WTC11 (cell line): Measurements from ENCODE around the gene ENAM. TPM values are rescaled to one million over a fixed set of nuclear protein-coding genes. Genes with fewer than 3 reads are reported as not detected.
A peak's percentile ranks its signal among the peaks of the same experiment; 100 is the strongest.

Source experiments
- ATAC-seq: fragments of 200-7000 bp; cut with Tn5 transposase; 2 replicates; pipeline ENCODE4 v1.10.0; 2021; ENCODE audit warnings: mild to moderate bottlenecking, moderate library complexity
- CTCF ChIA-PET: fragments of 300-600 bp; sonication (Branson Sonifier 250); formaldehyde crosslinking; loops from one replicate; lab custom pipeline; 2021; ENCODE audit warnings: antibody characterized with exemption; lab: Charles Lee
- POLR2A ChIA-PET: fragments of 350-600 bp; sonication (Branson Sonifier 250); formaldehyde crosslinking; loops from one replicate; lab custom pipeline; 2021; ENCODE audit warnings: antibody characterized with exemption; lab: Charles Lee
- DNase-seq: peaks from one replicate; pipeline ENCODE4 v3.0.0; 2021; ENCODE audit warnings: low spot score
- H3K27ac Mint-ChIP-seq: 2 replicates; pipeline ENCODE4 v1.8.0; 2021; ENCODE audit warnings: mixed read lengths
- H3K27me3 Mint-ChIP-seq: 2 replicates; pipeline ENCODE4 v1.8.0; 2021; ENCODE audit warnings: low read depth, mild to moderate bottlenecking, moderate library complexity, mixed read lengths
- H3K36me3 Mint-ChIP-seq: 2 replicates; pipeline ENCODE4 v1.8.0; 2021; ENCODE audit warnings: mixed read lengths
- H3K4me1 Mint-ChIP-seq: 2 replicates; pipeline ENCODE4 v1.8.0; 2022; ENCODE audit warnings: mixed read lengths
- H3K4me3 Mint-ChIP-seq: 2 replicates; pipeline ENCODE4 v1.8.0; 2021; ENCODE audit warnings: mild to moderate bottlenecking, moderate library complexity, mixed read lengths
- H3K9me3 Mint-ChIP-seq: 2 replicates; pipeline ENCODE4 v1.8.0; 2021; ENCODE audit warnings: mixed read lengths
- ATF1 ChIP-seq: sonication (generic); formaldehyde crosslinking; IDR thresholded peaks from 2 replicates; pipeline ENCODE4 v1.8.1; 2023; ENCODE audit warnings: mild to moderate bottlenecking, moderate library complexity, missing genetic modification reagents
- CREB1 ChIP-seq: sonication (generic); formaldehyde crosslinking; IDR thresholded peaks from 2 replicates; pipeline ENCODE4 v1.8.0; 2023; ENCODE audit warnings: mild to moderate bottlenecking, missing genetic modification reagents
- CTCF ChIP-seq: fragments of 200-600 bp; IDR thresholded peaks from 2 replicates; pipeline ENCODE4 v1.8.0; 2022; ENCODE audit warnings: antibody characterized with exemption
- EMX1 ChIP-seq: fragments of 250-450 bp; sonication (Bioruptor Pico); IDR thresholded peaks from 2 replicates; pipeline ENCODE4 v1.8.0; 2021; ENCODE audit warnings: mild to moderate bottlenecking
- IRF1 ChIP-seq: sonication (generic); formaldehyde crosslinking; IDR thresholded peaks from 2 replicates; pipeline ENCODE4 v1.8.0; 2023; ENCODE audit warnings: missing genetic modification reagents
- MYBL2 ChIP-seq: sonication (generic); formaldehyde crosslinking; IDR thresholded peaks from 2 replicates; pipeline ENCODE4 v1.8.1; 2023; ENCODE audit warnings: mild to moderate bottlenecking, moderate library complexity, missing genetic modification reagents
- NFYB ChIP-seq: sonication (generic); formaldehyde crosslinking; conservative IDR thresholded peaks from 2 replicates; pipeline ENCODE4 v1.8.0; 2022; ENCODE audit warnings: low read depth, missing genetic modification reagents
- ZBTB21 ChIP-seq: sonication (generic); formaldehyde crosslinking; IDR thresholded peaks from 2 replicates; pipeline ENCODE4 v1.8.1; 2023; ENCODE audit warnings: mild to moderate bottlenecking, missing genetic modification reagents, borderline replicate concordance
- ZNF263 ChIP-seq: sonication (generic); formaldehyde crosslinking; IDR thresholded peaks from 2 replicates; pipeline ENCODE4 v1.8.1; 2022; ENCODE audit warnings: low read depth, mild to moderate bottlenecking, moderate library complexity, missing genetic modification reagents
- ZNF281 ChIP-seq: sonication (generic); formaldehyde crosslinking; IDR thresholded peaks from 2 replicates; pipeline ENCODE4 v1.8.0; 2023; ENCODE audit warnings: mild to moderate bottlenecking, missing genetic modification reagents
- total RNA-seq: library from RNA; stranded (reverse); gene quantifications from 3 replicates; pipeline ENCODE4 v1.2.3, GENCODE V29; 2021
- TF ChIP-seq, protein P1 (sequence below): fragments of 250-450 bp; sonication (Bioruptor Pico); IDR thresholded peaks from 2 replicates; pipeline ENCODE4 v1.9.0; 2021; ENCODE audit warnings: mild to moderate bottlenecking, borderline replicate concordance
- TF ChIP-seq, protein P2 (sequence below): sonication (generic); formaldehyde crosslinking; IDR thresholded peaks from 2 replicates; pipeline ENCODE4 v1.8.1; 2022; ENCODE audit warnings: low read depth, missing genetic modification reagents, borderline replicate concordance
- TF ChIP-seq, protein P3 (sequence below): sonication (generic); formaldehyde crosslinking; IDR thresholded peaks from 2 replicates; pipeline ENCODE4 v1.8.1; 2022; ENCODE audit warnings: mild to moderate bottlenecking, missing genetic modification reagents, moderate library complexity, borderline replicate concordance
- TF ChIP-seq, protein P4 (sequence below): sonication (generic); formaldehyde crosslinking; IDR thresholded peaks from 2 replicates; pipeline ENCODE4 v1.8.0; 2023; ENCODE audit warnings: missing genetic modification reagents, mild to moderate bottlenecking, borderline replicate concordance
- TF ChIP-seq, protein P5 (sequence below): fragments of 250-450 bp; sonication (Bioruptor Pico); IDR thresholded peaks from 2 replicates; pipeline ENCODE4 v1.9.0; 2021; ENCODE audit warnings: moderate library complexity, mild to moderate bottlenecking, inconsistent platforms, borderline replicate concordance

The ENAM gene
- total RNA-seq, 1 experiment from 2014 or later, result not detected

DNA sequence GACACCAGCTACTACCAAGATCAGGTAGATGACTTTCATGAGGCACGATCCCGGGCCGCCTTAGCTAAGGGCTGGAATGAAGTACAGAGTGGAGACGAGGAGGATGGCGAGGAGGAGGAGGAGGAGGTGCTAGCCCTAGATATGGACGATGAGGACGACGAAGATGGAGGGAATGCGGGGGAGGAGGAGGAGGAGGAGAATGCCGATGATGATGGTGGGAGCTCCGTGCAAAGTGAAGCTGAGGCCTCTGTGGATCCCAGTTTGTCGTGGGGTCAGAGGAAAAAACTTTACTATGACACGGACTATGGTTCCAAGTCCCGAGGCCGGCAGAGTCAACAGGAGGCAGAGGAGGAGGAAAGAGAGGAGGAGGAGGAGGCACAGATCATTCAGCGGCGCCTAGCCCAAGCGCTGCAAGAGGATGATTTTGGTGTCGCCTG, 60.3 kb downstream of the ENAM start:
- peak; percentile 2 for ATAC-seq
- ChIA-PET CTCF (interaction anchor here (1.8 kb wide), 1 partner anchor 15 kb away, joined by 10 read pairs; no protein-coding TSS in a partner anchor), POLR2A (interaction anchor here (1.2 to 1.4 kb wide), 2 partner anchors 15 to 17 kb away, joined by 4 to 8 read pairs; no protein-coding TSS in a partner anchor)
- Mint-ChIP-seq H3K4me1 (peaks cover 26% of the 10 kb centered on the region), H3K27ac (peak overlapping the region; percentile 92), H3K9me3 (no peaks in the 10 kb centered on the region), H3K27me3 (no peaks in the 10 kb centered on the region), H3K36me3 (peaks cover 20% of the 10 kb centered on the region), H3K4me3 (peak overlapping the region; percentile 94)
- TF ChIP-seq MYBL2, result no peak
- TF ChIP-seq ZNF263, result 0 out of 2 replicates have a peak, but pooled peaks have one; percentile 24
- no peak for TF ChIP-seq ZNF281 (CRISPR knock-in tag)
- TF ChIP-seq, protein P1, sequence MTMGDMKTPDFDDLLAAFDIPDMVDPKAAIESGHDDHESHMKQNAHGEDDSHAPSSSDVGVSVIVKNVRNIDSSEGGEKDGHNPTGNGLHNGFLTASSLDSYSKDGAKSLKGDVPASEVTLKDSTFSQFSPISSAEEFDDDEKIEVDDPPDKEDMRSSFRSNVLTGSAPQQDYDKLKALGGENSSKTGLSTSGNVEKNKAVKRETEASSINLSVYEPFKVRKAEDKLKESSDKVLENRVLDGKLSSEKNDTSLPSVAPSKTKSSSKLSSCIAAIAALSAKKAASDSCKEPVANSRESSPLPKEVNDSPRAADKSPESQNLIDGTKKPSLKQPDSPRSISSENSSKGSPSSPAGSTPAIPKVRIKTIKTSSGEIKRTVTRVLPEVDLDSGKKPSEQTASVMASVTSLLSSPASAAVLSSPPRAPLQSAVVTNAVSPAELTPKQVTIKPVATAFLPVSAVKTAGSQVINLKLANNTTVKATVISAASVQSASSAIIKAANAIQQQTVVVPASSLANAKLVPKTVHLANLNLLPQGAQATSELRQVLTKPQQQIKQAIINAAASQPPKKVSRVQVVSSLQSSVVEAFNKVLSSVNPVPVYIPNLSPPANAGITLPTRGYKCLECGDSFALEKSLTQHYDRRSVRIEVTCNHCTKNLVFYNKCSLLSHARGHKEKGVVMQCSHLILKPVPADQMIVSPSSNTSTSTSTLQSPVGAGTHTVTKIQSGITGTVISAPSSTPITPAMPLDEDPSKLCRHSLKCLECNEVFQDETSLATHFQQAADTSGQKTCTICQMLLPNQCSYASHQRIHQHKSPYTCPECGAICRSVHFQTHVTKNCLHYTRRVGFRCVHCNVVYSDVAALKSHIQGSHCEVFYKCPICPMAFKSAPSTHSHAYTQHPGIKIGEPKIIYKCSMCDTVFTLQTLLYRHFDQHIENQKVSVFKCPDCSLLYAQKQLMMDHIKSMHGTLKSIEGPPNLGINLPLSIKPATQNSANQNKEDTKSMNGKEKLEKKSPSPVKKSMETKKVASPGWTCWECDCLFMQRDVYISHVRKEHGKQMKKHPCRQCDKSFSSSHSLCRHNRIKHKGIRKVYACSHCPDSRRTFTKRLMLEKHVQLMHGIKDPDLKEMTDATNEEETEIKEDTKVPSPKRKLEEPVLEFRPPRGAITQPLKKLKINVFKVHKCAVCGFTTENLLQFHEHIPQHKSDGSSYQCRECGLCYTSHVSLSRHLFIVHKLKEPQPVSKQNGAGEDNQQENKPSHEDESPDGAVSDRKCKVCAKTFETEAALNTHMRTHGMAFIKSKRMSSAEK, result no peak
- no peak for TF ChIP-seq CREB1 (CRISPR knock-in tag)
- TF ChIP-seq ATF1 (CRISPR knock-in tag), result no peak
- DNase-seq, result no peak

DNA sequence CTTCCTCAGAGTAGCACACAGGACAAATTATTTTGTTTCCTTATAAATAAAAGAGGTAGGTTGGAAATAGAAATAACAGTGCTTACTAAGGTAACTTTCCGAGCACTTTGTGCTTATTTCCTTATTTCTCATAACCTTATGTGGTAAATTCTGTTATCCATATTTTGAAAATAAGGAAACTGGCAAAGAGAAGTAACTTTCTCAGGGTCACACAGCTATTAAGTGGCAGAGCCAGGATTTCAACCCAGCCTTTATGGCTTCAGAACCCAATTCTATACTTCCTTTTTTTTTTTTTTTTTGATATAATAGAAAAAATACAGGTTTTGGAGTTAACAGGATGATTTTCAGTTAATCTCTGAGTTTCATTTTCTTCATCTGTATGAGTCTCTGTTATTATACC, 63.1 kb downstream of the ENAM start:
- Mint-ChIP-seq H3K27ac (no peak overlapping the region), H3K9me3 (no peaks in the 10 kb centered on the region), H3K4me3 (no peak overlapping the region), H3K4me1 (peaks cover 26% of the 10 kb centered on the region), H3K27me3 (no peaks in the 10 kb centered on the region), H3K36me3 (peaks cover 20% of the 10 kb centered on the region)
- POLR2A ChIA-PET, result no interaction called here
- DNase-seq (no peak), ATAC-seq (no peak)
- CTCF ChIA-PET, result interaction anchor here (0.6 kb wide), 1 partner anchor 44 kb away, joined by 4 read pairs; no protein-coding TSS in a partner anchor
- TF ChIP-seq CTCF (no peak), EMX1 (CRISPR knock-in tag) (no peak), IRF1 (CRISPR knock-in tag) (no peak), ZBTB21 (no peak), NFYB (CRISPR knock-in tag) (no peak)
- TF ChIP-seq, protein P2, sequence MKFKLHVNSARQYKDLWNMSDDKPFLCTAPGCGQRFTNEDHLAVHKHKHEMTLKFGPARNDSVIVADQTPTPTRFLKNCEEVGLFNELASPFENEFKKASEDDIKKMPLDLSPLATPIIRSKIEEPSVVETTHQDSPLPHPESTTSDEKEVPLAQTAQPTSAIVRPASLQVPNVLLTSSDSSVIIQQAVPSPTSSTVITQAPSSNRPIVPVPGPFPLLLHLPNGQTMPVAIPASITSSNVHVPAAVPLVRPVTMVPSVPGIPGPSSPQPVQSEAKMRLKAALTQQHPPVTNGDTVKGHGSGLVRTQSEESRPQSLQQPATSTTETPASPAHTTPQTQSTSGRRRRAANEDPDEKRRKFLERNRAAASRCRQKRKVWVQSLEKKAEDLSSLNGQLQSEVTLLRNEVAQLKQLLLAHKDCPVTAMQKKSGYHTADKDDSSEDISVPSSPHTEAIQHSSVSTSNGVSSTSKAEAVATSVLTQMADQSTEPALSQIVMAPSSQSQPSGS (CRISPR knock-in tag), result no peak
- TF ChIP-seq, protein P3, sequence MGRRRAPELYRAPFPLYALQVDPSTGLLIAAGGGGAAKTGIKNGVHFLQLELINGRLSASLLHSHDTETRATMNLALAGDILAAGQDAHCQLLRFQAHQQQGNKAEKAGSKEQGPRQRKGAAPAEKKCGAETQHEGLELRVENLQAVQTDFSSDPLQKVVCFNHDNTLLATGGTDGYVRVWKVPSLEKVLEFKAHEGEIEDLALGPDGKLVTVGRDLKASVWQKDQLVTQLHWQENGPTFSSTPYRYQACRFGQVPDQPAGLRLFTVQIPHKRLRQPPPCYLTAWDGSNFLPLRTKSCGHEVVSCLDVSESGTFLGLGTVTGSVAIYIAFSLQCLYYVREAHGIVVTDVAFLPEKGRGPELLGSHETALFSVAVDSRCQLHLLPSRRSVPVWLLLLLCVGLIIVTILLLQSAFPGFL (CRISPR knock-in tag), result no peak
- TF ChIP-seq, protein P4, sequence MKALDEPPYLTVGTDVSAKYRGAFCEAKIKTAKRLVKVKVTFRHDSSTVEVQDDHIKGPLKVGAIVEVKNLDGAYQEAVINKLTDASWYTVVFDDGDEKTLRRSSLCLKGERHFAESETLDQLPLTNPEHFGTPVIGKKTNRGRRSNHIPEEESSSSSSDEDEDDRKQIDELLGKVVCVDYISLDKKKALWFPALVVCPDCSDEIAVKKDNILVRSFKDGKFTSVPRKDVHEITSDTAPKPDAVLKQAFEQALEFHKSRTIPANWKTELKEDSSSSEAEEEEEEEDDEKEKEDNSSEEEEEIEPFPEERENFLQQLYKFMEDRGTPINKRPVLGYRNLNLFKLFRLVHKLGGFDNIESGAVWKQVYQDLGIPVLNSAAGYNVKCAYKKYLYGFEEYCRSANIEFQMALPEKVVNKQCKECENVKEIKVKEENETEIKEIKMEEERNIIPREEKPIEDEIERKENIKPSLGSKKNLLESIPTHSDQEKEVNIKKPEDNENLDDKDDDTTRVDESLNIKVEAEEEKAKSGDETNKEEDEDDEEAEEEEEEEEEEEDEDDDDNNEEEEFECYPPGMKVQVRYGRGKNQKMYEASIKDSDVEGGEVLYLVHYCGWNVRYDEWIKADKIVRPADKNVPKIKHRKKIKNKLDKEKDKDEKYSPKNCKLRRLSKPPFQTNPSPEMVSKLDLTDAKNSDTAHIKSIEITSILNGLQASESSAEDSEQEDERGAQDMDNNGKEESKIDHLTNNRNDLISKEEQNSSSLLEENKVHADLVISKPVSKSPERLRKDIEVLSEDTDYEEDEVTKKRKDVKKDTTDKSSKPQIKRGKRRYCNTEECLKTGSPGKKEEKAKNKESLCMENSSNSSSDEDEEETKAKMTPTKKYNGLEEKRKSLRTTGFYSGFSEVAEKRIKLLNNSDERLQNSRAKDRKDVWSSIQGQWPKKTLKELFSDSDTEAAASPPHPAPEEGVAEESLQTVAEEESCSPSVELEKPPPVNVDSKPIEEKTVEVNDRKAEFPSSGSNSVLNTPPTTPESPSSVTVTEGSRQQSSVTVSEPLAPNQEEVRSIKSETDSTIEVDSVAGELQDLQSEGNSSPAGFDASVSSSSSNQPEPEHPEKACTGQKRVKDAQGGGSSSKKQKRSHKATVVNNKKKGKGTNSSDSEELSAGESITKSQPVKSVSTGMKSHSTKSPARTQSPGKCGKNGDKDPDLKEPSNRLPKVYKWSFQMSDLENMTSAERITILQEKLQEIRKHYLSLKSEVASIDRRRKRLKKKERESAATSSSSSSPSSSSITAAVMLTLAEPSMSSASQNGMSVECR (CRISPR knock-in tag), result no peak
- TF ChIP-seq, protein P5, sequence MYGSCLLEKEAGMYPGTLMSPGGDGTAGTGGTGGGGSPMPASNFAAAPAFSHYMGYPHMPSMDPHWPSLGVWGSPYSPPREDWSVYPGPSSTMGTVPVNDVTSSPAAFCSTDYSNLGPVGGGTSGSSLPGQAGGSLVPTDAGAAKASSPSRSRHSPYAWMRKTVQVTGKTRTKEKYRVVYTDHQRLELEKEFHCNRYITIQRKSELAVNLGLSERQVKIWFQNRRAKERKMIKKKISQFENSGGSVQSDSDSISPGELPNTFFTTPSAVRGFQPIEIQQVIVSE (CRISPR knock-in tag), result no peak
